Right cardiac atrium (tissue), 5 donors: ENCODE measurements around the gene KAT2A. TPM values are rescaled to one million over a fixed set of nuclear protein-coding genes. Genes with fewer than 3 reads are reported as not detected.

ENCODE experiments used
- ATAC-seq, 2 donors: fragments of 200-7000 bp; cut with Tn5 transposase; one replicate each; pipeline versions ENCODE4 v1.8.0 to v1.9.1; 2020; ENCODE audit warnings: moderate library complexity in 2 of 2, mild to moderate bottlenecking in 1 of 2
- DNase-seq, 3 donors: peaks; one replicate each; pipeline ENCODE4 v3.0.0-alpha.2; 2020
- H3K27ac ChIP-seq: one replicate; pipeline ENCODE4 v1.5.1; 2013; ENCODE audit warnings: mild to moderate bottlenecking, low read length, control low read depth, moderate library complexity
- H3K27me3 ChIP-seq: one replicate; pipeline ENCODE4 v1.6.1; 2013; ENCODE audit not compliant: control insufficient read depth, insufficient read depth
- H3K4me1 ChIP-seq: one replicate; pipeline ENCODE4 v1.6.1; 2013; ENCODE audit warnings: low read length; ENCODE audit not compliant: control insufficient read depth, insufficient read depth
- H3K4me3 ChIP-seq: one replicate; pipeline ENCODE4 v1.5.1; 2013; ENCODE audit warnings: low read length, control low read depth
- H3K9me3 ChIP-seq: one replicate; pipeline ENCODE4 v1.6.1; 2013; ENCODE audit warnings: low read length; ENCODE audit not compliant: control insufficient read depth
- WGBS: extraction: QIAGEN DNeasy Blood & Tissue Kit; methylation state at CpG from one replicate; pipeline ENCODE4 v1.1.7; 2013; 5-methylcytosine and 5-hydroxymethylcytosine counted together
- intact Hi-C, 4 donors: fragments of 100-400 bp; cut with DNase I; formaldehyde crosslinking; loops; one replicate each; pipeline versions ENCODE4 v1.11.0 to v1.14.0; 2022 to 2023
- polyA plus RNA-seq: library from polyadenylated mRNA; stranded (reverse); fragments of 200-250 nt; gene quantifications from one replicate; pipeline ENCODE4 v1.2.3, GENCODE V29; 2013
- total RNA-seq, 4 donors: library from RNA; stranded (reverse); fragmentation: NEBNext Ultra II Directional; extraction: Animal tissue kit (Norgen Biotek cat#: 25700); gene quantifications; one replicate each; pipeline ENCODE4 v1.2.1, GENCODE V29; 2021
- donor health status: healthy with polysubstance abuse.
- donor health status: DM: no; HTN: yes; CAD: no.
- donor health status: DM: no; HTN: no; CAD: no.
- donor health status: DM: no; HTN: yes; CAD: no; lungs with severe emphysema.
- donor health status: DM: yes; HTN: yes; CAD: no.

Gene KAT2A
- total and polyA plus RNA-seq, 5 donors: 15.8 to 32.4 (median 24.8) TPM

DNA sequence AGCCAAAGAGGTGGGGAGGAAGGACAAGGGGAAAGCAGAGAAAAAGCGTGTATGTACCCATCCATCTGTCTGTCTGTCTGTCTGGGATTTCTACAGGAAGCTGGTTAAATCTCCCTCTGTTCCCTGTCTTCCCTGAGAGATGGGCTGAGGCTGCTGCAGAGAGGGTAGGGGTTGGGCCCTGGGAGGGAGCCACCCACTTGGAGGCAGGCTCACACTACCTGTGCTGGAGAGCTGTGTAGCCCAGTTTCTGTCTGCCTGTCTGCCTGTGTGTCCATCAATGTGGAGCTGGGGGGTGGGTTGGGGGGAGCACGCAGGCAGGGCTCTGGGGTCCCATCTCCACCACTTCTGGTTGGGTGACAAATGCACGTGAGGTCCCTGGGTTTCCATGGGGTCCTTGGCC lies 52.2 kb downstream of the KAT2A start:
- 78% methylated on average over 3 of the region's 3 CpGs for WGBS

DNA sequence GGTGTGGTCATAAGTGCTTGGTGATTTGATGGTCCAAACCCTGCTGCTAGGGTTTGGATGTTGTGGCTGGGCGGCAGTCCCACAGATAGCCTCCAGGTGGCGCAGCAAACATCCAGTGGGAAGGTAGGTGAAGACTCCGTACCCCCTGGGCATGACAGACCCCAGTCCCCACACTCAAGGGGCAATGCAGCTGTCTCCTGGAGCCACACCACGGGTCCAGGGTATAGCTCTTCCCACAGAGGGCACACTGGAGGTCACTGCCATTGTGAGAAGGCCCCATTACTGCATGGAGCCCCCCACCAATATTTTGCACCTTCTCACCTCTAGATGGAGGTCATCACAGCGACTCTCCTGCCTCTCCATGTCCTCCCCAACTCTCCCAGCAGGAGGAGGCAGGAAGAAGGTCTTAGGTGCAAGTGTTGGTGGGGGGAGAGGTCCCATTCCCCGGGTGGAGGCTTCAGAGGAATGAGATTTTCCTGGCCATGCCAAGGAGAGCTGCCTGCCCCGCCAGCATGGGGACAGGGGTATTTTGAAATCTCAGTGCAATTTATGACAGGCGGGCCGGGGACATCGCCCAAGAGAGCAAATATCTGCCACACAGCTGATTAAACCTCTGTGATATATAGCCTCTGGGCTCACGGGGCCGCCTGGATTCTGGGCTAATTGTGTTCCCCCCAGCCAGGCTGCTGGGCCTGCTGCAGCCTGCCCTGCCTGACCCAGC lies 53.6 kb downstream of the KAT2A start:
- Histone ChIP-seq H3K27me3 (no peaks in the 10 kb centered on the region), H3K27ac (no peak overlapping the region), H3K4me1 (no peaks in the 10 kb centered on the region), H3K9me3 (no peaks in the 10 kb centered on the region), H3K4me3 (no peak overlapping the region)
- intact Hi-C loops: no loop called here
- ATAC-seq (peak; percentile 26 to 36), DNase-seq (peak; percentile 45 to 85 (median 85))
- 43% methylated on average over 12 of the region's 12 CpGs for WGBS

More for the DNA sequence above, 52.2 kb downstream of the KAT2A start:
- no peaks in the 10 kb centered on the region for H3K27me3 ChIP-seq
- no peaks in the 10 kb centered on the region for H3K9me3 ChIP-seq
- H3K4me3 ChIP-seq: no peak overlapping the region
- intact Hi-C loops: no loop called here
- no peaks in the 10 kb centered on the region for H3K4me1 ChIP-seq
- no peak overlapping the region for H3K27ac ChIP-seq
- no peak for DNase-seq
- ATAC-seq: no peak

DNA sequence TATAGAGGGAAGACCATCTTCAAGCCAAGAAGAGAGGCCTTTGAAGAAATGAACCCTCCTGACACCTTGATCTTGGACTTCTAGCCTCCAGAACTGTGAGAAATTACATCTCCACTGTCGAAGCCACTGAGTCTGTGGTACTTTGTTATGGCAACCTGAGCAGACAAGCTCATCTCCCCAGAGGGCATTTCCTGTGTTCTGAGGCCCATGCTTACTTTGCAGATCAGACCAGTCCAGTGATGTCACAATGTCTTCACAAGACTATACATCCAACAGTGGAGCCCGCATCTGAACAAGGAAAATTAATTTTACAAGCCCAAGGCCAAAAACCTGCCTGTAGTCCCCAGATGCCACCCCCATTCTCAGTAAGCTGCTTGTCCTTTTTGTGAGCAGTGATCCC lies 56.0 kb downstream of the KAT2A start:
- Histone ChIP-seq H3K4me1 (no peaks in the 10 kb centered on the region), H3K4me3 (no peak overlapping the region), H3K9me3 (no peaks in the 10 kb centered on the region), H3K27me3 (no peaks in the 10 kb centered on the region), H3K27ac (no peak overlapping the region)
- intact Hi-C loops: no loop called here
- DNase-seq (no peak), ATAC-seq (no peak)
- WGBS: 74% methylated on average over 2 of the region's 2 CpGs

Other genes starting within 250 kb of the KAT2A start
- 10 to 100 TPM; 24.7 to 50.8 (median 38.4) TPM for gene ACLY, start 202.4 kb downstream of the KAT2A start, total RNA-seq
- gene ACLY, start 202.4 kb downstream of the KAT2A start, polyA plus RNA-seq: 23.0 TPM
- 1 to 10 TPM in 2 of 4 donors, under 1 TPM in 2; 0.71 to 2.0 (median 1.2) TPM for gene ODAD4, start 190.8 kb downstream of the KAT2A start, total RNA-seq
- gene ODAD4, start 190.8 kb downstream of the KAT2A start, polyA plus RNA-seq: 0.72 TPM
- gene CNP, start 154.6 kb downstream of the KAT2A start, total RNA-seq: 10 to 100 TPM; 37.1 to 41.1 (median 39.2) TPM
- gene CNP, start 154.6 kb downstream of the KAT2A start, polyA plus RNA-seq: 32.1 TPM
- 10 to 100 TPM; 56.2 to 81.5 (median 65.3) TPM for gene DNAJC7, start 103.9 kb downstream of the KAT2A start, total RNA-seq
- gene DNAJC7, start 103.9 kb downstream of the KAT2A start, polyA plus RNA-seq: 60.7 TPM
- 10 to 100 TPM; 39.1 to 47.9 (median 40.4) TPM for gene NKIRAS2, start 101.3 kb downstream of the KAT2A start, total RNA-seq
- gene NKIRAS2, start 101.3 kb downstream of the KAT2A start, polyA plus RNA-seq: 53.9 TPM
- 1 to 10 TPM in 1 of 4 donors, under 1 TPM in 3; 0.60 to 1.2 (median 0.66) TPM for gene C17orf113, start 70.8 kb downstream of the KAT2A start, total RNA-seq
- gene C17orf113, start 70.8 kb downstream of the KAT2A start, polyA plus RNA-seq: 0.91 TPM
- gene ZNF385C, start 22.9 kb downstream of the KAT2A start, total RNA-seq: under 1 TPM in 3 of 4 donors, not detected in 1; 0.29 to 0.42 (median 0.31) TPM
- 0.32 TPM for gene ZNF385C, start 22.9 kb downstream of the KAT2A start, polyA plus RNA-seq
- 1 to 10 TPM; 5.4 to 8.0 (median 6.1) TPM for gene DHX58, start 8.7 kb downstream of the KAT2A start, total RNA-seq
- gene DHX58, start 8.7 kb downstream of the KAT2A start, polyA plus RNA-seq: 7.2 TPM
- under 1 TPM in 3 of 4 donors, not detected in 1; 0.20 to 0.21 (median 0.20) TPM for gene HSPB9, start 1.4 kb upstream of the KAT2A start, total RNA-seq
- 0.18 TPM for gene HSPB9, start 1.4 kb upstream of the KAT2A start, polyA plus RNA-seq
- 10 to 100 TPM; 39.9 to 58.1 (median 53.8) TPM for gene RAB5C, start 33.6 kb upstream of the KAT2A start, total RNA-seq
- gene RAB5C, start 33.6 kb upstream of the KAT2A start, polyA plus RNA-seq: 55.0 TPM
- under 1 TPM in 3 of 4 donors, not detected in 1; 0.06 to 0.28 (median 0.14) TPM for gene KCNH4, start 59.8 kb upstream of the KAT2A start, total RNA-seq
- gene KCNH4, start 59.8 kb upstream of the KAT2A start, polyA plus RNA-seq: 0.14 TPM
- not detected for gene HCRT, start 64.1 kb upstream of the KAT2A start, total RNA-seq
- not detected for gene HCRT, start 64.1 kb upstream of the KAT2A start, polyA plus RNA-seq
- 10 to 100 TPM; 11.5 to 15.4 (median 13.1) TPM for gene GHDC, start 73.1 kb upstream of the KAT2A start, total RNA-seq
- 10.5 TPM for gene GHDC, start 73.1 kb upstream of the KAT2A start, polyA plus RNA-seq
- gene STAT5B, start 155.0 kb upstream of the KAT2A start, total RNA-seq: 10 to 100 TPM; 39.4 to 46.3 (median 40.5) TPM
- gene STAT5B, start 155.0 kb upstream of the KAT2A start, polyA plus RNA-seq: 19.7 TPM
- 10 to 100 TPM; 20.8 to 30.5 (median 23.3) TPM for gene STAT5A, start 167.1 kb upstream of the KAT2A start, total RNA-seq
- 8.1 TPM for gene STAT5A, start 167.1 kb upstream of the KAT2A start, polyA plus RNA-seq